Measurements from ENCODE around the gene ZSWIM3.

GRCh38 chr20:45872626-45873025 is 15.2 kb downstream of the ZSWIM3 start:
- TF ChIP-seq CTCF (conservative IDR thresholded peaks at IDR 0.05; ENCODE audit: low read depth, low read length) (no peak), EZH2 (IDR thresholded peaks at IDR 0.05; ENCODE audit: low read length, unreplicated experiment) (no peak), EZH2phosphoT487 (IDR thresholded peaks at IDR 0.05; ENCODE audit: borderline replicate concordance, low read length) (no peak)
